Measurements from ENCODE around the gene BCL7A.

DNA sequence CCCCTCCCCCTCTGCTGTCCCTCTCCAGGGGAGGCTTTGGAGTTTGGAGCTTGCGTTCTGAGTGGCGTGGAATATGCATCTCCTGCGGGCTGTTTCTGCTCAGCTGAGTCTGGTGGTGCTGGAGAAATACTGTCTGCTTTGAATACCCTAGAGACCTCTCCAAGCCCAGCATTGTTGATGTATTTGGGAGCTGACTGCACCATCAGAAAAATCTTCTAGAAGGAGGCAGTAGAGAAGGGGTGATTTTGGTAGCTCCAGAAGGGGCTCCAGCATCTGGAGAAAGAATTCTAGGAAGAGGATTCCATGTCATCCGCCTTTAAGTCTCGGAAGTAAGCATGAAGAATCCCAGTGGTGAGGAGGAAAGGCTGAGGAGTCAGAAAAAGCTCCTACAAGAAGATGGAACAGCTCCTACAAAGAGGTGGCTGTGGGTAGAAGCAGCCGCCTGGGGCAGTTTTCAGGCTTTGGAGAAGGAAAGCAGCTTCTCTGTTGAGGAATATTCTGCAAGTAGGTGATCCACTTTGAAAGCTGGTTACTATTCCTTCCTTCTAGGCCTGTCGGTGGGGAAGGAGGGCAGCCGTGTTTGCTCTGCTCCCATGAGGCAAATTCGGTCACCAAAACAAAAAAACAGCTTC is 66.6 kb downstream of the BCL7A start:
- TF ChIP-seq, protein P1, sequence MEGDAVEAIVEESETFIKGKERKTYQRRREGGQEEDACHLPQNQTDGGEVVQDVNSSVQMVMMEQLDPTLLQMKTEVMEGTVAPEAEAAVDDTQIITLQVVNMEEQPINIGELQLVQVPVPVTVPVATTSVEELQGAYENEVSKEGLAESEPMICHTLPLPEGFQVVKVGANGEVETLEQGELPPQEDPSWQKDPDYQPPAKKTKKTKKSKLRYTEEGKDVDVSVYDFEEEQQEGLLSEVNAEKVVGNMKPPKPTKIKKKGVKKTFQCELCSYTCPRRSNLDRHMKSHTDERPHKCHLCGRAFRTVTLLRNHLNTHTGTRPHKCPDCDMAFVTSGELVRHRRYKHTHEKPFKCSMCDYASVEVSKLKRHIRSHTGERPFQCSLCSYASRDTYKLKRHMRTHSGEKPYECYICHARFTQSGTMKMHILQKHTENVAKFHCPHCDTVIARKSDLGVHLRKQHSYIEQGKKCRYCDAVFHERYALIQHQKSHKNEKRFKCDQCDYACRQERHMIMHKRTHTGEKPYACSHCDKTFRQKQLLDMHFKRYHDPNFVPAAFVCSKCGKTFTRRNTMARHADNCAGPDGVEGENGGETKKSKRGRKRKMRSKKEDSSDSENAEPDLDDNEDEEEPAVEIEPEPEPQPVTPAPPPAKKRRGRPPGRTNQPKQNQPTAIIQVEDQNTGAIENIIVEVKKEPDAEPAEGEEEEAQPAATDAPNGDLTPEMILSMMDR (IDR thresholded peaks at IDR 0.05) = no peak
- TF ChIP-seq POLR2A (IDR thresholded peaks at IDR 0.05) = no peak
